Measurements from ENCODE around the gene GLYATL3.

GLYATL3 gene

DNA sequence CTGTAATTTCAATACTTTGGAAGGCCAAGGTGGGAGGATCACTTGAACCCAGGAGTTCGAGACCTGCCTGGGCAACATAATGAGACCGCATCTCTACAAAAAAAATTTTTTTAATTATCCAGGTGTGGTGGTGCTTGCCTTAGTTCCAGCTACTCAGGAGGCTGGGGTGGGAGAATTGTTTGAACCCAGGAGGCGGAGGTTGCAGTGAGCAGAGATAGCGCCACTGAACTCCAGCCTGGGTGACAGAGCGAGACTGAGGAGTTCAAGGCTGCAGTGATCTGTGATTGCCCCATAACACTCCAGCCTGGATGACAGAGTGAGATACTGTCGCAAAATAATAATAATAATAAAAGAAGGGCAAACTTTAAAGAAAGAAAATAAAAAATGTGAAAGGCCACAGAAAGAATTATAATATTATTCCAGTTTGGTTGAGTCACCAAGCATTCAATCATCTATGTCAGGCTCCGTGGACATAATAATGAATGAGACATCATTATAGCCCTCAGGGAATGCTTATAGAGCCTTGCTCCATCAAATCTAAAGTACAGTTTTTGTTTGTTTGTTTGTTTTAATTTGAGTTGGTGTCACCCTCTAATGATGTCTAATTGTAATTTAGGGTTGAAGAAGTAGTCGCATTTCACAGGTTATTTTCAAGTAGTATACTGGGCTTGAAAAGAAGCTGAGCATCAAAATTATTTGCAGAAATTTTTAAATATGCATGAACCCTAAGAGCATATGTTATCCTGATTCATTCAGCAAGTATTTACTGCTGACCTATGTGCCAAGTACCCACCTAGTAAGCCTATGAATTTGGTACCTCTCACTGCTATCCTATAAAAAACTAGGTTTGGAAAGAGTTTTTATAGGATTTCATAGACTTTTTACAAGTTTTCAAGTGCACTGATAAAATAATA, 15.1 kb downstream of the GLYATL3 start:
- no peak for DNase-seq

DNA sequence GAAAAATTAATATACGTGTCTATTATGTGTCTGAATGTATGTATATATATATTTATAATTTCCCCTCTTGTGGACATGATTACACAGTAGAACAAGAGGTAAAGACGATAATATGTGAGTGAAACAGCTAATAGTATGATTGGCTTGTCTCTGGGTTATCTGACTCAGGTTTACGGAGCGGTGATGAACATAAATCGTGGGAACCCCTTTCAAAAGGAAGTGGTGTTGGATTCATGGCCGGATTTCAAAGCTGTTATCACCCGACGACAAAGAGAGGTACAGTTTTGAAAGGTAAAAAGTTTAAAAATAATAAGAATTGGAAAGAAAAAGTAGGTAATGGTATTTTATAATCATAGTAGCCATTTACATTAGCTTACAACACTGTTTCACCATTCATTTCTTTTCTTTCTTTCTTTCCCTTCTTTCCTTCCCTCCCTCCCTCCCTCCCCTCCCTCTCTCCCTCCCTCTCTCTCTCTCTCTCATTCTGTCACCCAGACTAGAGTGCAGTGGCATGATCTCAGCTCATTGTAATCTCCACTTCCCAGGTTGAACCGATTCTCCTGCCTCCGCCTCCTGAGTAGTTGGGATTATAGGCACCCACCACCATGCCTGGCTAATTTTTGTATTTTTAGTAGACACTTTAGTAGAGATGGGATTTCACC, 15.9 kb downstream of the GLYATL3 start:
- DNase-seq: no peak

DNA sequence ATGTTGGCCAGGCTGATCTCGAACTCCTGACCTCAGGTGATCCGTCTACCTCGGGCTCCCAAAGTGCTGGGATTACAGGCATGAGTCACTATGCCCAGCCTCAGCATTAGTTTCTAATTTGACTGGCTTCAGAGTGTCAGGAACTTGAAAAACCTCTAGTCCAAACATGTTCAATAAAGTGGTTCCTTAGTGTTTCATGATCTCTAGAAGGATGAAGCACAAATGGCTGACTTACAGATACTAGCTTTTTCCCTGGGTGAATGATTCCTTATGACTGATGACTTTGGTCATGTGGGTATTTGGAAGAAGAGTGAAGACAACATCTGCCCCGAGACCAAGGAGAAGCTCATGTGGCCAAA, 16.4 kb downstream of the GLYATL3 start:
- no peak for DNase-seq

DNA sequence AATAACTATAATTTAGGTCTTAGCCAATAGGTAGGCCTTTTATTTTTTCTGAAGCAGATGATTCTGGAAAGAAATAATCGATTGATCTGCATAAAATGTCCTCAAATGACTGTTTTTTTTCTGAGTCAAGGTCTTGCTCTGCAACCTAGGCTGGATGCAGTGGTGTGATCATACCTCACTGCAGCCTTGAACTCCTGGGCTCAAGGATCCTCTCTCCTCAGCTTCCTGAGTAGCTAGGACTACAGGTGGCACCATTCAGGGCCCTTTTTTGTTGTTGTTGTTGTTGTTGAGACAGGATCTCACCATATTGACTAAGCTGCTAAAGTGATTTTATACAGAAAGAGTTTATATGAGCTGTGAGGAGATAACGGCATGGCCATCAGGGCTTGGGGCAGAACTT, 18.2 kb downstream of the GLYATL3 start:
- no peak for DNase-seq

DNA sequence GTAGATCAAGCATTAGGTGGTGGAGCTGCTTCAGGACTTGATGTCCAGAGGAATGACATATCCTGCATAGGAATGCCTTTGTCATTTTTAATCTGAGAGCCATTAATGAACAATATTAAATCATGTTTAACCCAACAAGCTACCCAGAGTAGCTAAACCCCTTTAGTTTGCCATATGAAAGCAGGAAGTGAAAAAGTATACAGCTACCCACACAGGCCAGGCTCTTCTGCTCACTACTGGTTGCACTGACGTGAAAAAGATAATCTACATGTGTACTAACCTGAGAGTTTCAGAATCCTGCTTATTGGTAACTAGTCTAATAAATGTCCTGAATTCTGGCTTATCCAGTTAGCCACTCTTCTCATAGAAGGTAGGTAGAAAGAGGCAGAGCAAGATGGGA, 19.9 kb downstream of the GLYATL3 start:
- DNase-seq: no peak

DNA sequence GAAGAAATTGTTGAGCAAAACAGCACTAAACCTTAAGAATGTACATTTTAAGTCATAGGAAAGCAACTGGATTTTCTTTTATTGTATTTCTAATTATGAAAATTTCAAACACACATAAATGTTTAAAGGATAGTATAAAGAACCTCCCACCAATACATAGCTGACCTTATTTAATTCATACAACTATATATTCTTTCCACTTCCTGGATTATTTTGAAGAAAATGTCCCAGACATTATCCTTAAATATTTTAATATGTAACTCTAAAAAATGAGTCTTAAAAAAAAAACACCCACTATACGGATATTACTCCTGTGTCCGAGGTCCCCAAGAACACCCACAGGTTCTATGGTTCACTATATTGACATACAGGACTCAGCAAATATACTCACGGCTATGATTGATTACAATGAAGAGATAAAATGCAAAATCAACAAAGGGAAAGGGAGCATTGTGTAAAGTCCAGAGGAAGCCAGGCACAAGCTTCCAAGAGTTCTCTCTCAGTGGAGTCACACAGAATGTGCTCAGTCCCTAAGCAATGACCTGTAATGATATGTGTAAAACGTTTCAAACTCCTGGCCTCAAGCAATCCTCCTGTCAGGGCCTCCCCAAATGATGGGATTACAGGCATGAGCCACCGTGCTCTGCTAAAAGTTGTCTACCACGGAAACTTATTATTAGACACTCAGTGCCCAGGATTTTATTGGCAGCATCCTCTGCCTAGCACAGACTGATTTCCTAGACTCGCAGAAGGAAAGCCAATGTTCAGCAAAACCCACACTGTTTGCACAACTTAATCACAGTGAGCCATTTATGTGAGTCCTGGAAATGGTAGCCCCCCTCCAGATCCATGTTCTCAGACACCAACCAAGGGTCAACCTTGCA, 23.2 kb downstream of the GLYATL3 start:
- no peak for DNase-seq

DNA sequence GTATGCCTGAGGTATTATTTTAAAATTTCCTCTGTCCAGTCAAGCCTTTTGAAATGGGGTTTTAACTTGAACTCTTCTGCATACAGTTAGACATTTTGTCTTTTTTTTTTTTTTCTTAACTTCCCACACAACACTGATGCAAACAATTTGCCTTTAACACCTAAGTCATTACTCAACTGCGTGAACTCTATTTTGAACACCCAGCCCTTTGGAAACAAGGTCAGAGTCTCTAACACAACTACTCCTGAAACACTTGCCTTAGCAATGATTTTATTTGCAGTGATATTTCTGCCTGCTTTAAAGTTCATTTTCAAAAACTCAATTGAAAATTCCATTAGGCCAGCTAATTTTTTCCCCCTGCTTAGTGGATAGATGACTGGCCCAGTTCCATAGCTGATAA, 24.2 kb downstream of the GLYATL3 start:
- DNase-seq: no peak

DNA sequence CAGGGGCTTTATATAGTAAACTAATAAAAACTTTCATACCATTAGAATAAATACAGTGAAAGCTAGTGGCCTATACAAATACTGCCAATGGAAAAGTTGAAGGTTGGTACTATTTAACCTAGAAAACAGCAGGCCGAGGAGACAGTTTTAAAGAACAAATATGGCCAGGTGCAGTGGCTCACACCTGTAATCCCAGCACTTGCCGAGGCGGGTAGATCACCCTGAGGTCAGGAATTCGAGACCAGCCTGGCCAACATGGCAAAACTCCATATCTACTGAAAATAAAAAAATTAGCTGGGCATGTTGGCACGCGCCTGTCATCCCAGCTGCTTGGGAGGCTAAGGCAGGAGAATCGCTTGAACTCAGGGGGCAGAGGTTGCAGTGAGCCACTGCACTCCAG, 24.8 kb downstream of the GLYATL3 start:
- DNase-seq: no peak

DNA sequence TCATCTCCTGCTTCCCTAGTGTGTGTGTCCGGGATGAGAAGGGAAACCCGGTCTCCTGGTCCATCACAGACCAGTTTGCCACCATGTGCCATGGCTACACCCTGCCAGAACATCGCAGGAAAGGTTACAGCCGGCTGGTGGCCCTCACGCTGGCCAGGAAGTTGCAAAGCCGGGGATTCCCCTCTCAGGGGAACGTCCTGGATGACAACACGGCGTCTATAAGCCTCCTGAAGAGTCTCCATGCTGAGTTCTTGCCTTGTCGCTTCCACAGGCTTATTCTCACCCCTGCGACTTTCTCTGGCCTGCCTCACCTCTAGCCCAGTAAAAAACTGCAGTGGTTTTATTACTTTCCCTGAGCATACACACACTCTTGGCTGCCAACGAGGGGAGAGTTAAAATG, 26.9 kb downstream of the GLYATL3 start:
- DNase-seq: no peak

DNA sequence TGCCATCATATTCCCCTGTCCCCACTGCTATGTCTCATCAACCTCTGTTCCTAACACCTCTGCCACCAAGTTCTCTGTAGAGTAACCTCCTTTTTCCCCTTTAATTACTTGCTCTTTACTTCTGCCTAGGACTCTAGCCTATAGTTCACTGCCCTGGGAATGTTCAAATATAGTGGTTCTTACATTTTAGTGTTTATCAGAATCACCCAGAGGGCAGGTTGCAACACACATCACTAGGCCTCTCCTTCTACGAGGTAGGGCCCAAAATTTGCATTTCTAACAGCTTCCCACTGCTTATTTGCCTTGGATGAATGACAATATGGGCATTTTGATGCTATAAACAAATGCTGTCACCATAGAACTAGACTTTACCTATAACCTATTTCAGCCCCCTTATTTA, 27.6 kb downstream of the GLYATL3 start:
- DNase-seq: no peak

DNA sequence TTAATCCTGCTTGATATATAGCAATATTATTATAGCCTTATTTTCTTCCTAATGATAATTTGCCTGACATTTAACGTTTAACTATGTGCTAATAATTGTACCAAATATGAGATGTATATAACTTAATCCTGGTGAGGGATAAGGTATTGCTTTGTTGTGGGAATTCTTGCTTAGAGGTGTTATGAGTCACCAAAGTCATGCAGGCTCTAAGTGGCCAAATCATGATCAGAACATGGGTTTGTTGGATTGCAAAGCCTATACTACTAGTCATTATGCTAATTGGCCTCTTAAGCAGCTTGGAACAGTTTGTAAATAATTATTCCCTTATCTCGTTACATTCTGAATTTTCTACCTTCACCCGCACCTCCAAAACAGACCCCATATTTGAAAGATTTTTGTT, 28.8 kb downstream of the GLYATL3 start:
- no peak for DNase-seq

DNA sequence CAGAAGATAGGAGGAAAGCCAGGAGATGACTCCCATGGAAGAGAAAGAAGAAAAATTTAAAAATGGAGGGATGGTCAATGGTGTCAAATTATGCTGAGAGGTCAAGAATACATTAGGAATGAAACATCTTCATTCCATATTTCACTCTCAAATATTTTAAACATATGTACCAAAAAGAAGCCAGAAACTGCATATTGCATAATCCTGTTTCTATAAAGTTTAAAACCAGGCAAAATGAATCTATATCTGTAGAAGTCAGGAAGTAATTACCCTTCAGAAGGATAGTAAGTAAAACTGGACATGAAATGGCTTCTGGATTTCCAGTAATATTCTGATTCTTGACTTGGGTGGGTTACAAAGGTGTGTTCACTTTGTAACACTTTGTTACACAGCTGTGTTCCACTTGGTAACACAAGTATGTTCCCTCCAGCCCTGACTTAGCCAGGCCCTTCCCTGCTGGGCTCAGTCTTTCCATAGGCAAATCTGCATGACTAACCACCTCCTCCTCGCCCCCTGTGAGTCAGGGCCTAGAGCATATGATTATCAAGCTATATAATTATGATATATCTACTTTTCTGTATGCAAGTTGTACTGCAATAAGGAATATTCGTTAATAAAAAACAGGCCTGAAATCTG, 30.5 kb downstream of the GLYATL3 start:
- no peak for DNase-seq

DNA sequence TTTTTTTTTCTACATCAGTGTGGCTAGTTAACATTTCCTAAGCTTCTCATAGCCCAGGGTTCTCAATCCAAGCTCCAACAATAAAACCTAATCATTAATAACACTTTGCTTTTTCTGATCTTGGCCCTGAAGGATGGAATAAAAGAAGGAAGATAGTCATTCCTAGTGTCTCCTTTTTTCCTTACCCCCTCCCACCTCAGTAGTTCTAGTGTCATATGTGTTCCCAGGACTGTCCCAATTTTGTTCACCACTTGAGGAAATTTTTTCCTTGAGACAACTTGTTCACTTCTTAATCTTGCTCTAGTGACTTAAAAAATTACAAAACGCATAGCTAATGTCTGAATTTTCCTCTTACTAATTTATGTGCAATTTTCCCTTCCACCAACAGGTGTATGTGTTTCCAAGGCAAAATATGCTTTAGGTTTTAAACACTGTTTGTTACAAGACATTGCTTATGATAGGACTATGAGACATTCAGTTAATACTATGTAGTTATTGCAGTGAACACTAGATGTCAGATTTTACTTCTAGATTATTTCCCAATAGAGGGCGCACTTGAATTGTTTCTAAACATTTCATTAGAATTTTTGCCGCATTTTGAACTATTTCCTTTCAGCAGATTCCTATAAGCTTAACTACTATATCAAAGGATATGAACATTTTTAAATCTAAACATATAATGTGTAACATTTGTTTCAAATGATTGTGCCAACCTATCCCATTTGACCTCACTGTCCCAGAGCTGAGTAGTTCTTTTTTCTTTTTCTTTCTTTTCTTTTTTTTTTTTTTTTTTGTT, 32.2 kb downstream of the GLYATL3 start:
- peak; percentile 60 for DNase-seq

DNA sequence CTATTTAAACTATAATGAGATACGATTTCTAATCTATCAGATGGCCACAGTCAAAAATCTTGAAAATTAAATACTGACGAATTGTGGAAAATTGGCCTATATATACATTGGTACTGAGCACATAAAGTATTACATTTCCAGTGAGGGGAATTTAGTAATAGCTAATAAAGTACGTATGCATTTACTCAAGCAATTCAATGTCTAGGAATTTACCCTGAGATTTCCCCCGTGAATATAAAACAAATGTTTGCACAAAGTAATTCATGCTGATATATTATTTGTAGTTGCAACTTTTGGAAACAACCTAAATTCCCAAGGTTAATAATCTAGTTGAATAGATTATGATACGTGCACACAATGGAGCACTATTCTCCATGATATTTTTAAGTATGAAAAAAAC, 36.1 kb downstream of the GLYATL3 start:
- DNase-seq: no peak

DNA sequence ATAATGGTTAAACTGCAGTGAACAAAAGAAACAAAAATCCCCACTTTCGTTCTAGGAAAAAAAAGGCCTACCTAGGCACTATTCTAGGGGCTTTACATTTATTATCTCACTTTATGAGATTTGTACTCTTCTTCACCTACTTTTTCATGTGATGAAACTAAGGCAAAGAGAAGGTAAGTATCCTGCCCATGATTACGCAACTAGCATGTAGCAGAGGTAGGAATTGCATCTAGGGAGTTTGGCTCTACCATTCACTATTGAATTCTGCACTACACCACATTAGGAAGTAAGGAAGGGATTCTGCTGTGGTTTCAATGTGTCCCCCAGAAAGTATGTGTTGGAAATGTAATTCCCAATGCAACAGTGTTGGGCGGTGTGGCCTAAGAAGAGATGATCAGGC, 39.4 kb downstream of the GLYATL3 start:
- DNase-seq: no peak

DNA sequence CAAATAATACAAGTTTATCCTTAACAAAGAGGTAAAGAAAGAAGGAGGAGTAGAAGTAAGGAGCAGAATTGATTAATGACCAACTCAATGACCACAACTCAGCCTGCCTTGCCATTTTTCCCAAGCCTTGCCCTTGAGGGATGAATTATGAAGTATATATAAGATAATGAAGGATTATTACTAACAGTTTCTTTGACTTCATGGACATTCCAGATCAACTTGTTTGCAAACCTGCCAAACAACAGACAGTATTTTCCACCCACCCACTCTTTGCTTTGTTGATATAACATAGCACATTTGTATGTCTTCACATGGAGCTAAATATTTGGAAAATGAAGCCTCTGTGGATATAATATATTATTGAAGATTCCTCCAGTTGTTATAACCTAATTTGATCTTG, 40.9 kb downstream of the GLYATL3 start:
- DNase-seq: no peak

DNA sequence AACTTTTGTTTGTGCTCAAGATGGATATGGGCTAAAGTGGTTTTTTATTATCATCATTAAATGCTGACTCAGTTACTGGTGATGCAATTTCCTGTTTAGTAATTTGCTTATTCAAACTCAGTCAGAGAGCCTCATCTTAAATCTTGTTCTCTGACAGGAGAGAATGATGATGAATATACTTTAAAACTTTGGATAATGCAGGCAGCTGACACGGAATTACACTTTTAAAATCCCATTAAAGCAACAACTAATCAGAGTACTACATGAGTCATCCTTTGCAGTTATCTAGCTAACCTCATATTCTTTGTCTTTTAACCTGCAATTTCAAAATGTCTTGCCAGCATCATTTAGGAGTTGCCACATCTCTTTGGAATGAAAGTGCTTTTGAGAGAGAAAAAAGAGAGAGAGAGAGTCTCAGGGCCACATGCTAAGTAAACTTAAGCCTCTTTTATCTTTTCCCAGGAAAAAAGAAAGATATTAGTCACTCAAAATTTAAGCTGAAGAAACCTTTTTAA, 41.5 kb downstream of the GLYATL3 start:
- peak; percentile 24 for DNase-seq

DNA sequence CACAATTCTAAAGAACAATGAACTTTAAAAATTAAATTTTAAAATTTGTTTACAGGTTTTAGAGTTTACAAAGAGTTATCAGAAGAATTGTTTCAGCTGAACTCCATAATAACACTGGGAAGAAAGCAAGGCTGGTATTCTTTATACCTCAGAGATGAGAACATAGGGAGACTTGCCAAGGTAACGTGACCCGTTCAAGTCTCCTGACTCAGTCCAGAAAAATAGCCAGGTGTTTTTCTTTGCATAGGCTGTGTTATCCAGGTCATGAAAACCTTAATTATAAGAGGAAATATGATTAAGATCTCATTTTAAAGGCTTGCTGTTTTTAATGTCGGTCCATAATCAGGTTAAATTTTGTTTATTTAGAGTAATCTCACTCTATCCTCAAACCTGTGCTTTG, 42.2 kb downstream of the GLYATL3 start:
- no peak for DNase-seq

DNA sequence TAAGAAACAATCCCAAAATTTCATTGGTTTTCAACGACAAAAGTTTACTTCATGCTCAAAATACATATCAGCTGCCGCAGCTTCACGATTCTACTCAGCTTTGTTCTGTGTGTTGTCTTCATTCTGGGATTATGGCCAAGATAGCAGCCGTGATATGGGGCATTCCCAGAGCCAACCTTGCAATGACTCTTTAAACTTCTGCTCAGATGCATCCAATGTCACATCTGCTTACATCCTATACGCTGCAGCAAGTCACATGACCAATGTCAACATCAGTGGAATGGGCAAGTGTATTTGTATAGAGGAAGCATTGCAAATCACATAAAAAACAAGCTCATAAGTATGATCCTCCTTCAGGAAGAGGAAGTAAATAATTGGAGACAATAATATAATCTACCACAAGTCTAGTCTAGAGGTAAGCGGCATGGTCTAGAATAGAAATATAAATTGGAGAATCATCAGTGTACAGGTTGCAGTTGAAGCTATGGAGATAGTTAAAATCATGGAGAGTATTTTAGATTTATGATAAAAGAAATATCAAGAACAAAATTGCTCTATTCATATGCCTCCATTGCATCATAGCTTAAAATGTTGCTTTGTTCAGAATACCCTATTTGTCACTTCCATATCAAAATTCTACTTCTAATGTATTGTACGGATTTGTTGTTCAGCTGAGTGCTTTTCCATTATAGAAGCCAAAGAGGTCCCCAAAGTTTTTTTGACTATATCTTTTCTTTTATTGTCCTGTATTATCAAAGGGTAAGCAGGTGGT, 43.5 kb downstream of the GLYATL3 start:
- peak; percentile 20 for DNase-seq

DNA sequence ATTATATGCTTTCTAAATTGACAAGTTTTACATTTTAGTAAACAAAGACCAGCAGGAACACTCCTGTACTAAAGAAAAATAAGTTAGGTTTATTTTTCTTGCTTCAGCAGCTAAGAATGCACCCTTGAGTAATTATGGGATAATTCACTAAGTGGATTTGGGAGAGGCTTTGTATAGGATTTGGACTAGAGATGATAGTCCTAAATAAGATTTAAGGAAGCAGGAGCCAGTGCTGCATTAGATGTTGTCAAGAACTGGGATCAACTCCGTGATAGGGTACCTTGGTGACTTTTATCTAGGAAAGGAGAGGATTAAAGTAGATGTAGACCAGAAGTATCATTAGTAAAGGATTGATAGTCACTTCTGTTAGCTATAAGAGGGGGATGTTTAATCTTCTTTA, 46.6 kb downstream of the GLYATL3 start:
- DNase-seq: no peak

DNA sequence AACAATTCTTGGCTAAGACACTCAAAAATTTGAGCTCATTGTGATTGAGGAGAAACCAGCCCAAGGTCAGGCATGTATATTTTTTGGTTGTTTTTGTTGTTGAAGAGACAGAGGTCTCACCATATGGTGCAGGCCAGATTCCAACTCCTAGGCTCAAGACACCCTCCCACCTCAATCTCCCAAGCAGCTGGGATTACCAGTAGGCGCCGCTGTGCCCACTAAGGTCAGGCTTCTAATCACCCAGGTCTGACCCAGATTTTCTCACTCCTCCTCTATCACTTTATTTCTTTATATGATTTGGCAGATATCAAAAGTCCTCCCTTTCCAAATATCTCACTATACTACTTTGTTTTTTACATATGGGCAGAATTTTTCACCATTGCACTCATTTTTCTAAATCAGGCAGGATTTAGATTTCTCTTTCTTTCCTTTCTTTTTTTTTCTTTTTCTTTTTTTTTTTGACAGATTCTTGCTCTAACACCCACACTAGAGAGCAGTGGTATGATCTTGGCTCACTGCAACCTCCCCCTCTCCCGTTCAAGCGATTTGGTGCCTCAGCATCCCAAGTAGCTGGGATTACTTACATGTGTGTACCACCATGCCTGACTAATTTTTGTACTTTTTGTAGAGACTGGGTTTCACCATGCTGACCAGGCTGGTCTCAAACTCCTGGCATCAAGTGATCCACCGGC, 49.0 kb downstream of the GLYATL3 start:
- DNase-seq: no peak
